ENCODE data around the gene GTF2A2.

GTF2A2 gene

GRCh38 chr15:59696332-59696731, 39.0 kb upstream of the GTF2A2 start:
- no peak for TF ChIP-seq CTCF (IDR thresholded peaks at IDR 0.05; ENCODE audit: low read depth, low read length)
- H3K4me3 ChIP-seq (ENCODE audit: low read depth, low read length) = no peak overlapping the region
- DNase-seq = no peak
- no peaks in the 10 kb centered on the region for H3K36me3 ChIP-seq
- peaks cover 4% of the 10 kb centered on the region for H3K4me1 ChIP-seq
- H3K27me3 ChIP-seq = no peaks in the 10 kb centered on the region
- no peaks in the 10 kb centered on the region for H3K9me3 ChIP-seq

- Histone ChIP-seq H3K9me3 (no peaks in the 10 kb centered on the region), H3K4me1 (no peaks in the 10 kb centered on the region; the same call in none of the 2 replicates), H3K27me3 (no peaks in the 10 kb centered on the region), H3K4me3 (ENCODE audit: low read depth, low read length) (no peak overlapping the region), H3K36me3 (no peaks in the 10 kb centered on the region)
- no peak for TF ChIP-seq CTCF (IDR thresholded peaks at IDR 0.05; ENCODE audit: low read depth, low read length)
- DNase-seq = no peak
Measured at GRCh38 chr15:59694779-59695178, 37.5 kb upstream of the GTF2A2 start.

- peak; percentile 46 for DNase-seq
- peaks cover 4% of the 10 kb centered on the region for H3K36me3 ChIP-seq
- peak; percentile 67 for TF ChIP-seq CTCF (IDR thresholded peaks at IDR 0.05; ENCODE audit: low read depth, low read length)
- no peaks in the 10 kb centered on the region for H3K9me3 ChIP-seq
- H3K4me1 ChIP-seq = peaks cover 6% of the 10 kb centered on the region; the same call in 1 of the 2 replicates
- no peak overlapping the region for H3K4me3 ChIP-seq (ENCODE audit: low read depth, low read length)
- no peaks in the 10 kb centered on the region for H3K27me3 ChIP-seq
Measured at GRCh38 chr15:59691194-59691805, 34.0 kb upstream of the GTF2A2 start.

- TF ChIP-seq CTCF (IDR thresholded peaks at IDR 0.05; ENCODE audit: low read depth, low read length) = no peak
- peak; percentile 46 for DNase-seq
- H3K27me3 ChIP-seq = no peaks in the 10 kb centered on the region
- H3K4me3 ChIP-seq (ENCODE audit: low read depth, low read length) = peak overlapping the region; percentile 95
- no peaks in the 10 kb centered on the region for H3K9me3 ChIP-seq
- H3K36me3 ChIP-seq = peaks cover 4% of the 10 kb centered on the region
- peaks cover 6% of the 10 kb centered on the region; the same call in 1 of the 2 replicates for H3K4me1 ChIP-seq
Measured at GRCh38 chr15:59689626-59690236, 32.4 kb upstream of the GTF2A2 start.

GRCh38 chr15:59688782-59689625, 31.7 kb upstream of the GTF2A2 start, which contains the start of gene BNIP2:
BNIP2 (minus strand) TSS chr15:59689320; CDS start chr15:59682457, 6,863 bp downstream.
- H3K27me3 ChIP-seq = no peaks in the 10 kb centered on the region
- peaks cover 6% of the 10 kb centered on the region; the same call in 1 of the 2 replicates for H3K4me1 ChIP-seq
- DNase-seq = peak; percentile 99
- H3K9me3 ChIP-seq = no peaks in the 10 kb centered on the region
- H3K36me3 ChIP-seq = peaks cover 4% of the 10 kb centered on the region
- TF ChIP-seq CTCF (IDR thresholded peaks at IDR 0.05; ENCODE audit: low read depth, low read length) = no peak
- H3K4me3 ChIP-seq (ENCODE audit: low read depth, low read length) = peak within 1 kb of the TSS; percentile 95

Measured in BE2C (cell line).